NCI-H146 treated with DMSO at 0.1 percent for 48 hours (cell line): ENCODE results near the gene ELFN1.

Source experiments
- DNase-seq: peaks from one replicate; lab custom pipeline; 2025; ENCODE audit not compliant: unreplicated experiment; lab: John Stamatoyannopoulos, UW

ELFN1 gene

DNA sequence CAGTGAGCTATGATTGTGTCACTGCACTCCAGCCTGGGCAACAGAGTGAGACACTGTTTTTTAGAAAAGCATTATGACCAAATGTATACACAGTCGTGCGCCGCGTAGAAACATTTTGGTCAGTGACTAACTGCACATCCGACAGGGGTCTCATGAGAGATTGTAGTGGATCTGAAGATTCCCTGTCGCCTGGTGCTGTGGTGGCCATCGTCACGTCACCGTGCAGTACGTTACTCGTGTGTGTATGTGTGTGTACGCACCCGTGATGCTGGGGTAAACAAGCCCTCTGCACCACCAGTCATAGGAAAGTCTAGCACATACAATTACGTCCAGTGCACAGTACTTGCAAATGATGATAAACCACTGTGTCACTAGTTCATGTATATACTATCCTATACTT lies 109.4 kb downstream of the ELFN1 start:
- DNase-seq, result no peak

DNA sequence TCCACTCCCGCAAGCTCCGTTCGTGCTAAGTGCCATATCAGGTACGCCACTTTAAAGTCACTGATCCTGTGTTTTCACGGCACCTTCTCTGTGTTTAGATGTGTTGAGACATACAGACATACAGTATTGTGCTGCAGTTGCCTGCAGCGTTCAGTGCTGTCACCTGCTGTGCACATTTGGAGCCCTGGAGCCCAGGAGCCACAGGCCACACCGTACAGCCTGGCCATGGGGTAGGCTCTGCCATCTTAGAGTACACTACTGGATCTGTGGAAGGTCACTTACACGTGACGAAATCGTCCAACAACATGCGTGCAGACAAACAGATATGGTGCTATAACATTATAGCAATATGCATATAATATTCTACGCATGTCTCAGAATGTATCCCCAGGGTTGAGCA lies 111.3 kb downstream of the ELFN1 start:
- DNase-seq, result no peak

DNA sequence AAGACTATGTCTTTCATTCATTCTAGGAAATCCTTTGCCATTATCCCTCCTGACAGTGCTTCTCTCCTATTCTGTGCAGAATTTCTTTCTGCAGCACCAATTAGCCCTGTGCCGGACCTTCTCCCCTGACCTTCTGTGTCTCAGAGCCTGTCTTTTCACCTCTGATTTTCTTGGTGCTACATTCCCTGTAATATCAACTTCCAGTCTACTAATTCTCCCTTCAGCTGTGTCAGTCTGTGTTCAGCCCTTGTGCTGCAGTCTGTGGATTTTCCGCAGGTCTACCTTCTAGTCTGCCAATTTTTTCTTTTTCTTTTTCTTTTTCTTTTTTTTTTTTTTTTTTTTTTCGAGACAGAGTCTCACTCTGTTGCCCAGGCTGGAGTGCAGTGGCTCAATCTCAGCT lies 115.8 kb downstream of the ELFN1 start:
- no peak for DNase-seq

DNA sequence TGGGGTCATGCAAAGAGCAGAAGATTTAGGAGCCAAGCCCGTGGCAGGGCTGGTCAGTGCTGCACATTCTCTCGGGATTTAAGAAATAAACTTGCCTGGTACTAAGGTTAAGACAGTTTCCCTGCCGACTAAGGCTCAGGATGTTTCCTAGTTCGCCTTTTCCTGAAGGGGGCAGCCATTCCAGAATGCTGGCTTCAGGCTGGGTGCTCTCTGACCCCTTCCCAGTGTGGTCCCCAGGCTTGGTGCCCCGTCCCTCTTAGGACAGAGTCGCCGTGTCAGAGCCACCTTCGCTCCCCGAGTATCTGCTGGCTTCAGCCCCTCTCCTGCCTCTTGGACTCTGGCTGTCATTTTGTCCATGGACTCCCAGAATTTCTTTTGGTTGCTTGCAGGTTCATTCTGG lies 117.2 kb downstream of the ELFN1 start:
- no peak for DNase-seq

DNA sequence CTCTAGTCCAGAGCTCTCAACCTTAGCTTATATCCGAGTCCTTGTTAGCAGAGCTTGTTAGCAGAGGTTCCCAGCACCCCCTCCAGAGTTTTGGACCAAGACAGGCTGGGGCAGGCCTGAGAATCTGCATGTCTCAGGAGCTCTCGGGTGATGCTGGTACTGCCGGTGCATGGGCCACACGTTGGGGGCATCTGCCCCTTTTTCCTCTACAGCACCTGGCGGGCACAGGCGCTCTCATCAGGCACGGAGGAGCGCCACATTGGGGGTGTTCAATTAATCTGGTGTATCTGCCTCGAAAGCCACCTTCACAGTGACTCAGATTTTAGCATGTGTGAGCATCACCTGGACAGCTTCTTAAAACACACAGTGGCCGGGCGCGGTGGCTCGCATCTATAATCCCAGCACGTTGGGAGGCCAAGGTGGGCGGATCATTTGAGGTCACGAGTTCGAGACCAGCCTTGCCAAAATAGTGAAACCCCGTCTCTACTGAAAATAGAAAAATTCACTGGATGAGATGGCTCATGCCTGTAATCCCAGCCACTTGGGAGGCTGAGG lies 117.7 kb downstream of the ELFN1 start:
- DNase-seq, result no peak

DNA sequence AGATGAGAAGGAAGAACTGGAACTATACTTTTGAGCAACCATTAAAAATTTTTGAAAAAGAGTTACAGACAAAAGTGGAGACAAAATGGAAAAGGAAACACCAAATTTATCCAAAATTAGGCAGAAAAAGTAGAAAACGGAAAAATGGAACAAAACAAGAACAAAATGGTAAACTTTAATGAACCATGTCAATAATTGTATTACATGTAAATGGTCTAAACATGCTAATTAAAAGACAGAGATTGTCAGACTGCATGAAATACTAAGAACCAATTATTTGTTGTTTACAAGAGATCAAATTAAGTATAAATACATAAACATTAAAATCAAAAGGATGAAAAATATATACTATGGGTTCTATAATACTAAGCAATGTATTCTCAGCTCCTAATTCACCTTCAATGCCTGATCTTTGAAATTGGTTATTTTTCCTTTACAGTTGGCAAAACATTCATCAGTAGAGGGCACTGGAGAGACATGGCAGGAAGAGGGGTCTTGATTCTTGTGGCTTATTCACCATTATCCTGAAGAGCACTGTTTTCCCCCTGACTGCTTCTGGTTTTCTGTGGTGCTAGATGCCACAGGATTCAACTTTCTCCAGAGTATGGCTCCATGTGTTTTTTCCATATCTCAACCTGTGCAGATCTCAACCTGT lies 124.9 kb downstream of the ELFN1 start:
- DNase-seq, result peak; percentile 10
